Non-pigmented ciliary epithelial cell (primary cell): ENCODE data around the gene CUL4A.

Source experiments
- DNase-seq: peaks from one replicate; pipeline ENCODE4 v3.0.0-alpha.2; 2010; ENCODE audit warnings: low read depth

CUL4A gene

DNA sequence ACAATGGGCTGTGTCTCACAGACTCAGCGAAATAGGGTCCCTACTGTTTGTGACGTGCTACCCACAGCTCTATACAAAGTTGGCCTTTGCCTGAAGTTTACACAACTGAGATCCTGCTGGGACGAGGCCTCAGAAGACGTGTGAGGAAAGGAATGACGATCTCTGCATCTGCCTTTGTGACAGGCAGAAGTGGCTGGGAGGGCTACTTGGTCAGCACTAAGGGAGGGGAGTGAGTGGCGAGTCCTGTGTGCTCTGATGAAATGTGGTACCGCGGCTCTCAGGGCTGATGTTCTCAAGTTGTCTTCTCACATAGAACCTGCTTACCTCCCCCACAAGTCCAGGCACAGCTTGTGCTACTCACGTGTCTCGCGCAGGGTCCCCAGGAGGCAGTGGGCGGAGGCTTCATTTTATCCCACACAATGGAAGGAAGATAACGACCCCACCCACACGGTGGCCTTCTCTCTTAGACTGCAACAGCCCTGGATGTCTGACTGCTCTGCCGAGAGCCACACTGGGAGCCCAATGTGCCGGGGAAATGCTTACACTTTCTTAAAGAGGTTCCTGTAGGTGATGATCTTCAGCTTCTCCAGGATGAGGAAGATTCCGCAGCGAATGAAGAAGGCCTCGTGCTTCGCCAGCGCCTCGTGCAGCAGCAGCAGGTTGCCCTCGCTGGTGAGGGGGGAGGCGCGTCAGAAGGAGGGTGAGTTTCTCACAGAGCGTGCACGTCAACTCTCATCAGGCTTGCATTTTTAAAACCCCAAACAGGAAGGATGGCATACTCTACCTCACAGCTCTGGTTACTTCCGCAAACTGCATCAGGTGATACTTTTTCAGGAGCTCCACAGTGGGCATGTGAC lies 29.8 kb upstream of the CUL4A start:
- no peak for DNase-seq

DNA sequence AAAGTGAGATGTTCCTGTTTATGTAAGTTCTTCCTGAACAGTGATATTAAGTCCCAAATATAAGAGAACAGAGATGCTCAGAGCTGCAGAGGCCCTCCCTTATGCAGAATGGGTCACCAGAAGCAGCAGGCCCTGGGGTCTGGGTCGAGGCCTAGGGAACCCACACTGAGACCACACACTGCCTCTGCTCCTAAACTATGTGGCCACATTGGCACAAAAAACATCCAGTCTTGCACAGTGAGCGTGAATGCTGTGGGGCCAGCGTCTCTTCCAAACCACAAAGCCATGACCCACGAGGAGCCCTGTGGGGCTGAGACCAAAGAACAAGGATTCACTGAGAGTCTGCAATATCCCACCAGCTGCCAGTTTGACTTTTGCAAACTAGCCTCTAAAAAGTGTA lies 27.4 kb upstream of the CUL4A start:
- DNase-seq = no peak

DNA sequence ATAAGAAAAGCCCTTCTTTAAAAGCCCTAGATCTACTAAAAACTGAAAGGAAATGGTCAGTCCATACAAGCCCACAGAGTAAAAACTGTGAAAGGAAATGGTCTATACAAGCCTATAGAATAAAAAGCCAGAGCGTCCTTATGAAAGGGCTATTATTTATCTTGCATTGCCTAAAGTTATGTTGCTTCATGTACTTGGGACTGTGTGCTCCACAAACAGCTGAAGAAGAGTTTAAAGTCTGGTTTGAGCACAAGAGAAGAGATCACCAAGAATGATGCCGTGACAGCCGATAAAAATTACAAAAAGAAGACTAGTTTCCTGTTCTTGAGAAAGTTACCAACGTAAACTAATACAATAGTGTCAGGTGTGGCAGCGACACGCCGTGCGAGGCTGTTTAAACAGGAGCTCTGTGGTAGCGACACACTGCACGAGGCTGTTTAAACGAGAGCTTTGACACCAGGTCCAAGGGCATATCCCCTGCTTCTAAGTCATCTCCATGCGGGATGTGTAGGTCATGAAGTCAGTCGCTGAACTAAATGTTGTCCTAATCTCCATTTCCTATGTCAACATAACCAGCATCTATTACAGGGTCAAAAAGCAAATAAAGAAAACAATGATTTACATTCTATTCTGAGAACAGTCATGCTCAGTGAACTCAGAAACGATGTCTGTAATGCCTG lies 25.8 kb upstream of the CUL4A start:
- DNase-seq = no peak

DNA sequence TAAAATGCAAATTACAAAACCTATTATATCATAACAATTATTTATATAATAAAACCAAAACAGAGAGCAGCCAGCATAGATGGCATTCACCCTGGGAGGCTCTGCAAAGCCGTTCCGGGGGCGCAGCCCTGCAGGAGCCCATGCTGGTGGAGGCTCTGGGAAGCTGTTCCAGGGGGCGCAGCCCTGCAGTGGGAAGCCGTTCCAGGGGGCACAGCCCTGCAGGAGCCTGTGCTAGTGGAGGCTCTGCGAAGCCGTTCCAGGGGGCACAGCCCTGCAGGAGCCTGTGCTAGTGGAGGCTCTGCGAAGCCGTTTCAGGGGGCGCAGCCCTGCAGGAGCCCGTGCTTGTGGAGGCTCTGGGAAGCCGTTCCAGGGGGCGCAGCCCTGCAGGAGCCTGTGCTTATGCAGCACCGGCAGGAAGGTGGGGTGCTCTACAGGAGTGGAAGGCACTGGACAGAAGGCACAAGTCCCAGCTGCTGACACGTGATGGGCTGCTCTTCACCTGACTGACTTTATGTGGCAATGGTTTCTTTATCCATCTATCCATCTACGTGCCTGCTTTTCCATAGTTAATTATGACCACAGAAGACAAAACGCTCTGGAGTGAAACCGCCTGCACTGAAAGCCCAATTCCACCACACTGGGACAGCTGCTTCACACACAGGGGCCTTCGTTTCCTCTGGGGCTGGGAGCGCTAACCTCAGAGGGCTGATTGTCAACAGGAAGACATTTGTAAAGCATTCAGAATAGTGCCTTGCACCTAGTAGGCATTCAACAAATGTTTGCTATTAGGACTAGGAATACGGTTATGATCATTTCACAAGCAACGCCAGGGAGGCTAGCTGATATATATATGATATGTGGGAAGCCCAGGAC lies 24.6 kb upstream of the CUL4A start:
- no peak for DNase-seq

DNA sequence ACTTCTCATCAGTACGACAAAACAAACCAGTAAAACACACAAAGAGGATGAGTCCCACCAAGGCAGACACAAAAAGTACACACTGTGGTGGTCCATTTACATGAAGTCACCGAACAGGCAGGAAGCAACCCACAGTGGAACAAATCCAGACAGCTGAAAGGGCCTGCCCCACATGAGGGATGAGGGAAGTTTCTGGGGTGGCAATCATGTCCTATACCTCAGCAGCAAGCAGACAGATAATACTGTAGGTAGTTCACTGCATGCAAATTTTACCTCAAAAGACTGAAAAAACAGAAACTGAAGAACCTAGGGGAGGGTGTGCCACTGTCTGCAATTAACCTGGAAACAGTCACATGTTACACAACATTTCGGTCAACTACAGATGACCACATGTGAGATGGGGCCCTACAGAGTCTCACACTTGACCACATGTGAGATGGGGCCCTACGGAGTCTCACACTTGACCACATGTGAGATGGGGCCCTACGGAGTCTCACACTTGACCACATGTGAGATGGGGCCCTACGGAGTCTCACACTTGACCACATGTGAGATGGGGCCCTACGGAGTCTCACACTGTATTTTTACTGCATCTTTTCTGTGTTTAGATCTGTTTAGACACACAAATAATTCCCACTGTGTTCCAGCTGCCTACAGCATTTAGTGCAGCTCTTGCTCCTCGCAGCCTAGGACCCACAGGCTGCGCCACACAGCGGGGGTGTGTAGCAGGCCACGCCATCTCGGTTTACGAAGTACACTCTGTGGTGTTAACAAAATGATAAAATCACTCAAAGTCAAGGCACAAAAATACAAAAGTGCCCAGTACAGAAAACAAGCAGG lies 23.1 kb upstream of the CUL4A start:
- no peak for DNase-seq

DNA sequence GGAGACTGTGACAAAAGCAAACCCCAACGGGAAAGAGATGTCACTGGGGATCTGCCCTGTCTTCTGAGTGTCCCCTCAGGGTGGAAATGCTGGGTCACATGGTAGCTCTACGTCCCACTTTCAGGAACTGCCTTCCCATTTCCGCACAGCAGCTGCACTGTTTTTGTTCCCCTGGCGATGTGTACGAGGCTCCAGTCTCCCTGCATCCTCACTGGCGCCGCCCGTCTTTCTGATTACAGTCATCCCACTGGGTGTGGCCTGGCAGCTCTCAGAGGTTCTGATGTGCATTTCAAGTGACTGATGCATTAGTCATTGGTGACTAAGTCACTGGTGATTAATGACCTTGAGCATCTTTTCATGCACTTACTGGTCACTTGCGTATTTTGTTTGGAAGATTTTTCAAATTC lies 22.1 kb upstream of the CUL4A start:
- DNase-seq = peak; percentile 98

DNA sequence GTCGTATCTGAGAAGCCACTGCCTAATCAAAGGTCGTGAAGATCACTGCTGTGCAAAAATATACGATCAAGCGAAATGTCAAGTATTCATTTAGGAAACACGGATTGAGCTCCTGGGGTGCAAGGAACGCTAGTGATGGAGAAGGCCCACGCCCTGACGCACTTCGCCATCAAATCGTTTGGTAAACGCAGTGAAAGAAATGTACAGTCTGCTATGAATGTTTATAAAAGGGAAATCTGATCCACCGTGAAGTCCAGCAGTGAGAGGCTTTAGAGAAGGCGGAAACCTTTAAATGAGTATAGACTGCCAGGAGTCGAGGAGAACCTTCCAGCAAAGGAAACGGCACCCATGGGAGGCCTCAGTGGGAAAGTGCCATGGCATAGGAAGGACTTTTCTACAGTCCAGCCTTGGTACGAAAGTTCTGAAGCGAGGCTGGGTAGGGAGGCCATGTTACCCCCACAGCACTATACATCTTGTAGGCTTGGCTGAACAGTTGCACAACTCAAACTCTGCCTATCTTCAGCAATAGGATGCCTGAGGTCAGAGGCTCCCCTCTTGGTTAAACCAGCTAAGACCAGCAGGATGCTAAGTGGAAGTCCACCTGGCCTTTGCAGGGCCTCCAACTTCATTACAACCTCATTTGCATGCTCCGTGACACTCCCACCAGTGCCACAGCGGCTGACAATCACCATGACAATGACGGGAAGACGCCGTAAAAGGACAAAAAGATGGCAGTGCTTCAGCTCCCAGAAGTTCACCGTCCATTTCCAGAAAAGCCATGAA lies 21.3 kb upstream of the CUL4A start:
- DNase-seq = no peak

DNA sequence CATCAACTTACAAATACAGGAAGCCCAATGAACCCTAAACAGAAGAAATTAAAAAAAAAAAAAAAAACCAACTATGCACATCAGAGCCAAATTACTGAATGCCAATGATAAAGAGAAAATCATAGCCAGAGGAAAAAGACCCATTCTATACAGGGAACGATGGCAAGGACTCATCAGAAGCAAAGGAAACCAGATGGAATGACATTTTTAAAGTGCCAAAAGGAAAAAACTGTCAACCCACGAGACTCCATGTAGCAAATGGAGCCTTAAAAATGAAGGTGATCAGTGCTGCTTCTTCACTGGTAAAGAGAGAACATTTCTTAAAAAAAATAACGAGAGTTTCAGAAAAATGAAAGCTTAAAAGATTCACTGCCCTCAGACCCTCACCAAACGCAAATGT lies 19.2 kb upstream of the CUL4A start:
- DNase-seq = no peak

DNA sequence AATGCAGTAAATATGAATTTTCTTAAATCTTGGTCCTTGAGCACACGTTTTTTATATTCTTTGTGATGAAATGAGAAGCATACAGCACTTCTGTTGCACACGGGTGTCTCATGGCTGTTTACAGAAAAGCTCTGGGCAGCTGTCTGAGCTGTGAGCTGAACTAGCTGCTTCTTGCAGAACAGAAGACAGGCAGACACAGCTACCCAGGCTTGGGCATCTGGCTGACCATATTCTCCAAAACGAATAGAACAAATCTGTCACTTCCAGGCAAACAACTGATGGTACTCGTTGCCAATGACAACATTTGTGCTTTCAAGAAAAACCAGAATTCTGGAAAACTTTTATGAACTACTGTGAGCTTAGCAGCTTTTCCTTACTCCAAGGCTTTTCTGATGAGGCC lies 17.1 kb upstream of the CUL4A start:
- DNase-seq = no peak

DNA sequence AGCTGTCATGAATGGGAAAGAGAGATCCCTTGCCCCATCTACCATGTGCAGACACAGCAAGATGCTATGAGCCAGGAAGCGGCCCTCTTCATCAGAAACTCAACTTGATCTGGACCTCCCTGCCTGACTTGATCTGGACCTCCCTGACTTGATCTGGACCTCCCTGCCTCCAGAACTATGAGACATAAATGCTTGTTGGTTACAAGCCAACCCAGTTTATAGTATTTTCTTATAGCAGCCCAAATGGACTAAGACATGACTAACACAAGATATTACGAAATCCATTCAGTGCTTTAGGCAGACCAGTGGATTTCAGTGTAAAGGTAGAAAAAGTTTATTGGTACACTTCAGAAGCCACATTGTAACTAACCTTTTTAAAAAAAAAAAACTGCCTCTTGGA lies 16.5 kb upstream of the CUL4A start:
- no peak for DNase-seq

DNA sequence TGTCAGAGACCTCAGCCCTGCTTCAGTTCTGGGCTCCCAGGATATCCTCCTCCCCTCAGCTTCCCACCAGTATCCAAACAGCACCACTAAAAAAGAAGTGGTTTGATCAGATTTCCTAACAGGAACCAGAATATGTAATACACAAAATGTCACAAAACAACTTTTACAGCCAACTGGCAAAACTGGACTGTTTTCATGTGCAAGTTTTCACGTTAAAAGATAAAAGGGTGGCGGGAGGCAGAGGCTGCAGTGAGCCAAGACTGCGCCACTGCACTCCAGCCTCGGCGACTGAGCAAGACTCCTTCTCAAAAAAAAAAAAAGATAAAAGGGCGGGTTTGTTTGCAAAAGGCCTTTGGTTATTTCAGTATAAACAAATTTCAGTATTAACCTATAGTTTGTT lies 14.1 kb upstream of the CUL4A start:
- no peak for DNase-seq

DNA sequence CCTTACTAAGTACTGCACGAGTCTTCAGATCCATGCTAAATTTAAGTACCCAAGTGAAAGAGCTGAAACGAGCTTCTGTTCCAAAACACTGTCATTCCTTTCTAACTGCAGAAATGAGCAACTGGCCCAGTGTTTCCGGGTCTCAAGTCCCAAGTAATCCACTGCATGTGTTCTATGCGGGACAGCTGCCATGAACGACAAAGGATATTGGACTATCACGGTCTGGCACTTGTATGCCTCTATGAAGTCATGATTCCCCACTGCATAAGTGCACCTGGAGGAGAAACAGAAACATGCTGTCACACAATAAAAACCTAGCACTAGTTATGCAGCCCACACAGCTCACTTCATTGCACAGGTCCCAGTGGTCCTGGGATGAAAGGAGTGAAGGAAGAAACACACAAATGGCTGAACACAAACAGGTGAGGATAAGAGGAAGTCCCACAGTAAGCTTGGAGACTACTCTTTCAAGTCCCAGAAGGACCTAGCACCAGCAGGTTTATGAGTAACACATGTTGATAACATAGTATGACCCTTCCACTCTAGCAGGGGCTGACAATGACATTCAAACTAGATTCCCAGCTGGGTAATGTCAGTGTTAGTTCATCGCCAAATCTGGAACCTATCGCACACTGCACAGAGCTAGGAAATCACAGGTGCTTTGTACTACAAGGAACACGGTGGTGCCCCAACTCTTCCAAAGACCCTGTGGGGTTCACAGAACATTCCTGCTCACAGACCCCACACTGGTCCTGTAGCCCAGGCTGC lies 12.3 kb upstream of the CUL4A start:
- no peak for DNase-seq

DNA sequence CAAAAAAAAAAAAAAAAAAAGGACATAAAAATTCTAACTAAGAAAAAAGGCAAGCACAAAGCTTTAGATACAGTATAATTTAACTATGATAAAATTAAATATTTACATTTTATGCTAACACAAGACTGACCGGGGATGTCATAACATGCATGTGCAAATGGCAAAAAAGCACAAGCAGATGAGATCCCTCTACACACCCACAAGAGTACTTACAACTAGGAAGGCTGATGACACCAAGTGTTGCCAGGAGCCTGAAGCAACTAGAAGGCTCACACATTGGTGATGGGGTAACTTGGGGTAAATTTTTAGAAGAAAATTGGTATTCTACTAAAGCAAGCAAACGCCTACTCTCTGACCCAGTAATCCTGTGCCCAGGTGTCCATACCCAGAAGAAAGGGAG lies 7.6 kb upstream of the CUL4A start:
- no peak for DNase-seq

DNA sequence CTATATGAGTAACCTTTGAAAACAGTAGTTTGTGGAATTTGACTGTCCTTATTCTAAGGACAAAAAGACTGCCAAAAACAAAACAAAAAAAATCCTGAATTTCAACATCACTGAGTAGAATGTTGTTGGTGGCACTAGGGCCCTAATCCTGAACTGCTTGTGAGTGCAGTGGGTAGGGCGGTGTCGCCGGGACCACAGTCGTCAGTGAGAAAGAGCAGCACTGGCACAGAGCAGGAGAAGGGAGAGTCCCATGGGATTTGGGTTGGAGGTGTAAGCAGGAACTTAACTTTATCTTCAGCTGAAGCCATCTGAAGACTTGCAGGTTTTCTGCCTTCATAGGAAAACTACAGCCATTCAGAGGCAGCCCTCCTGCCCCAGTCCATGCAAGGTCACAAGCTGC lies 6.5 kb upstream of the CUL4A start:
- DNase-seq = no peak

DNA sequence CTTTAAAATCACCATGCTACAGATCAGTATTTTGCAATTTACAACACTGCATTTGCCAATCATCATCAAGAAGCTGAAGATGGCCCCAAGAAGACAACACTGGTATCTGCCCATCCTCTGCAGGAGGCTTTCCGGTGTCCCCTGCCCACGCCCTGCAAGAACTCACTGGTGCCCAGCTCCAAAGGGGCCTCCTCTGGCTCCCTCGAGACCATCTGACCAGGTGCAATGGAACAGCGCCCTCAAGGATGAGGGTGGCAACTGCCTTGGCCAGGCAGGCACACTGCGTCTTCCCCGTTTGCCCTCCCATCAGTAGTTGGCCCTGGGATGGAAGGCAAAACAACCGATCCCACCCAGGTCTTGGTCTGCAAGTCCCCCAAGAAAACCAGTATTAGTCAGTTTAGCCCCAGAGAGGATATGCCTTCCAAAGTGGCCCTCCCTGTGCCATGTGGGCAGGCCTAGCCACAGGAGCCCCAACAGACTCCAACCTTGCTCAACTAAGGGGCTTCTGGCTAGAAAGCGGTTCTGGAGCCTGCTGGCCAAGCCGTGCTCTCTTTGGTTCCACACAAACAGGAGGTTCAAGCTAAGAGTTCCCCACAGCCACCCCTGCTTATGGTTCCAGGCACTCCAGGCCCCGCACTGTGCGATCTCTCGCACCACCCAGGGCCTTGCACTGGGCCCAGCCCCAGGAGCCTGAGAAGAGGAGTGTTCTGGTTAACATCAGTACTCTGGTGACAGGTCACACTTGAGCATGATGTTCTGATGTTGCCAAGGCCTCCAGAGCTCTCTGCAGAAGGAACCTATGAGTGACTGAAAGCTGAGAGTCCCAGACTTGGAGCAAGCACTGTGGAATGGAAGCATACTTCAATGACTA lies 5.7 kb upstream of the CUL4A start:
- DNase-seq = no peak

DNA sequence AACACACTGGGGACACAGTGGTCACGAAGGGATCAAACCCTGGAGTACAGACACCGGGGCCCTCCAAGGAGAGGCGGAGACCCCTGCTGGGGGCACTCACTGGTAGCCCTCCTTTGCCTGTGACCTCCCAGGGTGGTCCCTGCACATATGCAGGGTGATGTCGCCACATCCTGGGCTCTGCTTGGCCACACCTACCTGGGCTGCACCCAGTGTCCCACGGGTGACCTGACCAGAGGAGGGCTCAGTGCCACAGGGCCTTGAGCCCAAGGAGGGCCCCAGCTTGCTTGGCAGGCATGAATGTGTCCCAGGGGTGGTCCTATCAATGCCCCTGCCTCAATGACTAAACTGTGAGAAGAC lies 5.1 kb upstream of the CUL4A start:
- no peak for DNase-seq

DNA sequence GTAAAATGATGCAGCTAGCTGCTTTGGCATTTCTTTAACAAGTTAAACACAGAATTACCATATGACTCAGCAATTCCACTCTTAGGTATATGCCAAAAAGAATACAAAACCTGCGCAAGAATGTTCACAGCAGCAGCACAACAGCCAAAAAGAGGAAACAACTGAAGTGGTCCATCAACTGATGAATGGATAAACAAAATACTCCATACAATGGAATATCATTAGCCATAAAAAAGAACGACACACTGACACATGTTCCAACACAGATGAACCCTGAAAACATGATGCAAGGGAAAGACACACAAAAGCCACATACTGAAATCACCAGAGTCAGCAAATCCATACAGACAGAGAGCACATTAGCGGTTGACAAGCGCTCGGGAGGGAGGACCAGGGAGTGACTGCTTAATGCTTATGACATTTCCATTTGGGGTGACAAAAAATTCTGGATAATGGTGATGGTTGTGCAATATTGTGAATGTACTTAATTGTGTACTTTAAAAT lies 3.9 kb upstream of the CUL4A start:
- no peak for DNase-seq

DNA sequence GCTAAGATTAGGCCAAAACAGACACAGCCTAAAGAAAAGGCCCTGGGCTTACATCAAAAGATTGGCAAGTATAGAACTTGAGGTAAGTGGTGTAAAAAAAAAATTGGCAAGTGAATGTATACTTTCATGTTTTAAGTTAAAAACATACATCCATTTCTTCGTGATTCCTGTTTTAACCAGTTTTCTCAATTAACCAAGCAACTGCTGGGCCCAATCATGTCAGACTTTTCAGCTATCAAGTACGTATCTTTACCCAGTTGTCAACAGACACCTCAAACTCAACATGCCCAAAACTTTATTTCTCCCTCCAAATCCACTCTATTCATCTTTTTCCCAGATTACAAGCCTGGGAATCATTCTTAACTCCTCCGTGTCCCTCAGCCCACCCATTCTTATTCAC lies 2.0 kb upstream of the CUL4A start:
- DNase-seq = no peak

DNA sequence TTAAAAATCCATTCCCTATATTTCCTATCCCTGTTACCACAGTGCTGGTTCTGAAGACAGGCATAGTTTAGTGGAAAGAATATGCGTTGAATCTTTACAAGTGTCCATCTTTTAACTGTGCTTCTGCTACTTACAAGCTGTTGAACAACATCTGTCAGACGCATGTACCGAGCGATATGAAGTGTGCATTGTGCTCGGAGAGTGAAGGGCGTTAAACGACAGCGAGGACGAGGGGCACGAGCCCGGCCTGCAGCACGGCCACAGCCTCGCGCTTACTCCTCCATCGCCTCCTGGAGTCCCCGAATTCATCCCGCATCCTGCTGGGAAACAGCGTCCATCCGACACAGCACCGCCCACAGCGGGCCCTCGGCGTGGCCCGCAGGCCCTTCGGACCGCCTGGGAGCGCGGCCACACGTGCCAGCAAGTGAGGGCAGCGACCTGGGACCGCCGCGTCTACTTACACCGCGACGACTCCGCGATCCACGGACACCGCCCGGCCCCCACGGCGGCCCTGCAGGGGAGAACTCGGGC lies 1.5 kb upstream of the CUL4A start:
- DNase-seq = no peak
